Left hindlimb (tissue), 1 donor: ENCODE measurements around the gene CDH23.

Experiments used
- DNase-seq: peaks from one replicate; pipeline ENCODE4 v3.0.0-alpha.2; 2018

CDH23 gene

GRCh38 chr10:71370031-71370430, 26.7 kb upstream of the CDH23 start:
- DNase-seq = no peak

GRCh38 chr10:71371750-71372166, 25.0 kb upstream of the CDH23 start:
- DNase-seq = no peak

- DNase-seq = no peak
These were observed 23.7 kb upstream of the CDH23 start for GRCh38 chr10:71372882-71373495.

- DNase-seq = no peak
These were observed 22.1 kb upstream of the CDH23 start for GRCh38 chr10:71374481-71375233.

GRCh38 chr10:71375952-71376351, 20.8 kb upstream of the CDH23 start:
- DNase-seq = no peak

- no peak for DNase-seq
These were observed 18.2 kb upstream of the CDH23 start for GRCh38 chr10:71378336-71379117.

GRCh38 chr10:71379118-71379766, 17.5 kb upstream of the CDH23 start:
- no peak for DNase-seq

GRCh38 chr10:71380841-71381240, 15.9 kb upstream of the CDH23 start:
- DNase-seq = no peak

GRCh38 chr10:71381611-71382010, 15.1 kb upstream of the CDH23 start:
- no peak for DNase-seq

- DNase-seq = no peak
These were observed 14.7 kb upstream of the CDH23 start for GRCh38 chr10:71382028-71382427.

- no peak for DNase-seq
These were observed 14.0 kb upstream of the CDH23 start for GRCh38 chr10:71382757-71383156.

- peak; percentile 61 for DNase-seq
These were observed 12.6 kb upstream of the CDH23 start for GRCh38 chr10:71383972-71384687.

- no peak for DNase-seq
These were observed 8.5 kb upstream of the CDH23 start for GRCh38 chr10:71388171-71388570.

GRCh38 chr10:71388583-71389310, 8.0 kb upstream of the CDH23 start:
- DNase-seq = no peak

GRCh38 chr10:71389768-71390460, 6.8 kb upstream of the CDH23 start:
- no peak for DNase-seq

GRCh38 chr10:71390461-71390835, 6.3 kb upstream of the CDH23 start:
- DNase-seq = no peak

- DNase-seq = peak; percentile 12
These were observed 5.6 kb upstream of the CDH23 start for GRCh38 chr10:71390921-71391690.

- no peak for DNase-seq
These were observed 5.0 kb upstream of the CDH23 start for GRCh38 chr10:71391701-71392100.

- no peak for DNase-seq
These were observed 4.4 kb upstream of the CDH23 start for GRCh38 chr10:71392292-71392691.
